Subcutaneous adipose tissue (tissue), 4 donors: Measurements from ENCODE around the gene DTNA. TPM values are rescaled to one million over a fixed set of nuclear protein-coding genes. Genes with fewer than 3 reads are reported as not detected.

Experiments used
- total RNA-seq, 4 donors: library from RNA; depleted of rRNA; stranded (reverse); fragments of >200 nt; gene quantifications; one replicate each; pipeline ENCODE4 v1.1.0, GENCODE V29; 2016
- TF ChIP-seq, protein P1 (sequence below): fragments of 450-650 bp; IDR thresholded peaks from one replicate; pipeline ENCODE4 v1.5.1; 2016; ENCODE audit warnings: low read depth, mild to moderate bottlenecking, control low read depth, antibody characterized with exemption, moderate library complexity

The DTNA gene
- total RNA-seq, 4 donors from 2014 or later, result 16.0 to 38.8 (median 25.3) TPM

DNA sequence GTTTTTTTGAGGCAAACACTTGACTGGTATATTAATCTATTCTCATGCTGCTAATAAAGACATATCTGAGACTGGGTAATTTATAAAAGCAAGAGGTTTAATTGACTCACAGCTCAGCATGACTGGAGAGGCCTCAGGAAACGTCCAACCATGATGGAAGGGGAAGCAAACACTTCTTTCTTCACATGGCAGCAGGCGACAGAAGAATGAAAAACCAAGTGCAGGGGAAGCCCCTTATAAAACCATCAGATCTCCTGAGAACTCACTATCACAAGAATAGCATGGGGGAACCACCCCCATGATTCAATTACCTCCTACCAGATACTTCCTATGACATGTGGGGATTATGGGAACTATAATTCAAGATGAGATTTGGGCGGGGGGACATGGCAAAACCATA, 194.9 kb downstream of the DTNA start:
- TF ChIP-seq, protein P1, sequence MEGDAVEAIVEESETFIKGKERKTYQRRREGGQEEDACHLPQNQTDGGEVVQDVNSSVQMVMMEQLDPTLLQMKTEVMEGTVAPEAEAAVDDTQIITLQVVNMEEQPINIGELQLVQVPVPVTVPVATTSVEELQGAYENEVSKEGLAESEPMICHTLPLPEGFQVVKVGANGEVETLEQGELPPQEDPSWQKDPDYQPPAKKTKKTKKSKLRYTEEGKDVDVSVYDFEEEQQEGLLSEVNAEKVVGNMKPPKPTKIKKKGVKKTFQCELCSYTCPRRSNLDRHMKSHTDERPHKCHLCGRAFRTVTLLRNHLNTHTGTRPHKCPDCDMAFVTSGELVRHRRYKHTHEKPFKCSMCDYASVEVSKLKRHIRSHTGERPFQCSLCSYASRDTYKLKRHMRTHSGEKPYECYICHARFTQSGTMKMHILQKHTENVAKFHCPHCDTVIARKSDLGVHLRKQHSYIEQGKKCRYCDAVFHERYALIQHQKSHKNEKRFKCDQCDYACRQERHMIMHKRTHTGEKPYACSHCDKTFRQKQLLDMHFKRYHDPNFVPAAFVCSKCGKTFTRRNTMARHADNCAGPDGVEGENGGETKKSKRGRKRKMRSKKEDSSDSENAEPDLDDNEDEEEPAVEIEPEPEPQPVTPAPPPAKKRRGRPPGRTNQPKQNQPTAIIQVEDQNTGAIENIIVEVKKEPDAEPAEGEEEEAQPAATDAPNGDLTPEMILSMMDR, result no peak

DNA sequence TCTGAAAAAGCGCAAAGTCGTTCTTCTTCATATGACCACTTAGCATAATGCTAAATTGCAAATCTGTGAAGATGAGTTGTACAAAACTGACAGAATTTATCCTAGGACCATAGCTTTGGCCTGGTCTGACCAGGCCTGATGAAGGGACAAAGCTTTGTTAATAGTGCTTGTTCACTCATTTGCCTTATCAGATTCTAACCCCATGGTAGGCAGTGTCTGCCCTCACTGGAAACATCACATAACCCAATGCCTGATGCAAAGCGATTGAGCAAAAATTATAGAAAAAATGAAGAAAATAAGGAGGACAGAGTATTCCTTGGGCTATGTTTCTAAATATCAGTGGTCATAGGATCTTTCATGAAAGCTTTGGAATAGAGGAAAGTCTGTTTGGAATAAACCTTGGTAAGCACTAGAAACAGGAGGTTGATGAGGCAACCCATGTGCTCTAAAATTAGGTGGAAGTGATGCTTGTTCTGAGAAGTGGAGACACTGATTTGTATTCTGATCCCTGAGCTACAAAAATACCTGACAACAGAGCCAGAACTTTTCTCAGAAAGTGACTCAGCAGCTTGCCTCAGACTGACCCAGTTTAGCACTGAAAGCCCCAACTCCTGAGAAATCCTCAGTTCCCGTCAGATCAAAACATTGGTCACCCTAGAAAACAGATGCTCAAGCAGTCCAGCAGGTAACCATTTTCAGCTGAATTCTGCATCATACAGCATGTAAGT, 199.7 kb downstream of the DTNA start:
- TF ChIP-seq, protein P1, result no peak

- TF ChIP-seq, protein P1, result no peak
Observed at GRCh38 chr18:34911081-34911480, 201.0 kb downstream of the DTNA start.

- TF ChIP-seq, protein P1, result no peak
Observed at GRCh38 chr18:34911661-34912384, 201.7 kb downstream of the DTNA start.

DNA sequence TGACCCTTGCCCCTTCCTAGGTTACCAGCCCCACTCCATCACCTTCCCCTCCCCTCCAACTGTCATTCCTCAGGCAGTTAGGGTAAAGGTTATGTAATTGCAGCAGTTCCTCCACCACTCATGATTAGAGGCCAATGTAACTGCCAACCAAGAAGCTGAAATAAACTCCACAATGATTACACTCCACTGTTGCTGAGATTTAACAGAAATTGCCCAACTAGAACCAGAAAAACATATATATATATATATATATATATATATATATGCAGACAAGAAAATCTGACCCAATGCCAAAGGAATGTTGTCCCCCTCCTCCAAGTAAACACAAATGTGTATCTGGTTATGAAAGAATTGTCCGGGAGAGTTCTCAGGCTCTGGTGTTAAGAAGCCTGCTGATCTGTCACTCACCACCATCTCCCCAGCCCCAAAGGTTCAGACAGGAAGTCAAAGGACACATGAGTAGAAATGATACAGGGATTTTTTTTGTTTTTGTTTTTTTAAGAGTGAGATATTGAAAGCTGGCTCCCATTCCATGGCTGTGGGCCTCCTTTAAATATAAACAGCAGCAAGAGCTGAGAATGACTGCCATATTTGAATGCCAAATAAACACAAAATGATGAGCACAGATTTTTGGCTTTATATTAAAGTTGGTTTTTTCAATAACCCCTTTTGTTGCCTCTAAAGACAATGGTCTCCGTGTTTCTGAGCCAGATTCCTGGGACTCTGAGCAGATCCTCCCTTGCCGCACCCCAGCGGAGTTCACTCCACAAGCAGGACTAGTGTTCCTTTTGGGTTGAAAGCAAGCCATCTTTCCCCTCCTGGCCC, 204.0 kb downstream of the DTNA start:
- TF ChIP-seq, protein P1, result no peak

- TF ChIP-seq, protein P1, result no peak
Observed at GRCh38 chr18:34915046-34915445, 204.9 kb downstream of the DTNA start.

DNA sequence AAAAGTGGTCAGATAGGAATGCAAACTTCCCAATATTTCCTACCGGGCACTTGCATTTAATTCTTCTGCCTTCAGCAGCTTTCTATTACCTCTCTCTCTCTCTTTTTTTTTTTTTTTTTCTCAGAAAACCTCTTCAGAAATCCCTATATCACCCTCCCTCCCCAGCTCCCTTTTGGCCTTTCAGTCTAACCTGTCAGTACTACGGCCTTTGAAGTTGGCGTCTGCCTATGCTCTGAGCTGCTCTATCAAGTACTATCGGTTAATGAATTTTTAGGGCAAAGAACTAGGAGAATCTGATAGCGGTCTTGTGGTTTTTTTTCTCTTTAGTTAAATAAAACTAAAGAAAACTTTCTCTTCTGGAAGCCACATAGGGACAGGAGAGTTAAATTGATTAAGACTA, 208.8 kb downstream of the DTNA start:
- TF ChIP-seq, protein P1, result no peak
